ENCODE results near the gene TMPRSS12. TPM values are rescaled to one million over a fixed set of nuclear protein-coding genes. Genes with fewer than 3 reads are reported as not detected.
A peak's percentile ranks its signal among the peaks of the same experiment; 100 is the strongest.

The TMPRSS12 gene
- total RNA-seq, 1 donor from 2014 or later: not detected

DNA sequence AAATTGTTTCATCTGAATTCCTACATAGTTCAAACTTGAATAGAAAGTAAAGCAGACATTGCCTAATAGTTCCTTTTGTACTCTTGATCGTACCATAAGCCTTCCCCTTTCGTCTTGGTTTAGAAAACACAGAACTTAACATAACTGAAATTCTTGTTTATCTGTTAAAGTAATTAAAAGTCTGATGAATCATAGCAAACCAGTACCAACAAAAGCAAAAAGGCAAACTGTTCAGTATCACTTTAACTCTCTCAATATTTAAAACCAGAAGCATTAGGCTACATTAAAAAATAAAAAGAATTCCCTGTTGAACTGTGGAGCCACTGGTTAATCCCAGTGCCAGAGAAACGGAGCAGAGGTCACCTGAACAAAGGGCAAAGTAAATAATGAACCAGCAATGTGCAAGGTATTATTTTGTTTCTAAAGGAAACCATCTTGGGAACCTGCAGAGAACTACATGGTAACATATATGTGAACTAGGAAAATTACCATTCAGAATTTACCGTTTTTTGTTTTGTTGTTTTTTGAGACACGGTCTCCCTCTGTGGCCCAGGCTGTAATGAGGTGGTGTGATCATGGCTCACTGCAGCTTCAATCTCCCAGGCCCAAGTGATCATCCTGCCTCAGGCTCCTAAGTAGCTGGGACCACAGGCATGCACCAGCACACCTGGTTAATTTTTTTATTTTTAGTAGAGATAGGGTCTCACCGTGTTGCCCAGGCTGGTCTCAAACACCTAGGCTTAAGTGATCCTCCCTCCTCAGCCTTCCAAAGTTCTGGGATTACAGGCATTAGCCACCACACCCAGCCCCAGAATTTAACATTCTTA, 92.5 kb downstream of the TMPRSS12 start:
- TF ChIP-seq, protein P1, sequence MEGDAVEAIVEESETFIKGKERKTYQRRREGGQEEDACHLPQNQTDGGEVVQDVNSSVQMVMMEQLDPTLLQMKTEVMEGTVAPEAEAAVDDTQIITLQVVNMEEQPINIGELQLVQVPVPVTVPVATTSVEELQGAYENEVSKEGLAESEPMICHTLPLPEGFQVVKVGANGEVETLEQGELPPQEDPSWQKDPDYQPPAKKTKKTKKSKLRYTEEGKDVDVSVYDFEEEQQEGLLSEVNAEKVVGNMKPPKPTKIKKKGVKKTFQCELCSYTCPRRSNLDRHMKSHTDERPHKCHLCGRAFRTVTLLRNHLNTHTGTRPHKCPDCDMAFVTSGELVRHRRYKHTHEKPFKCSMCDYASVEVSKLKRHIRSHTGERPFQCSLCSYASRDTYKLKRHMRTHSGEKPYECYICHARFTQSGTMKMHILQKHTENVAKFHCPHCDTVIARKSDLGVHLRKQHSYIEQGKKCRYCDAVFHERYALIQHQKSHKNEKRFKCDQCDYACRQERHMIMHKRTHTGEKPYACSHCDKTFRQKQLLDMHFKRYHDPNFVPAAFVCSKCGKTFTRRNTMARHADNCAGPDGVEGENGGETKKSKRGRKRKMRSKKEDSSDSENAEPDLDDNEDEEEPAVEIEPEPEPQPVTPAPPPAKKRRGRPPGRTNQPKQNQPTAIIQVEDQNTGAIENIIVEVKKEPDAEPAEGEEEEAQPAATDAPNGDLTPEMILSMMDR (IDR thresholded peaks at IDR 0.05): no peak
- intact Hi-C loops (cut with DNase I): no loop called here
- no peak for DNase-seq
- Histone ChIP-seq H3K9me3 (no peaks in the 10 kb centered on the region), H3K27me3 (no peaks in the 10 kb centered on the region), H3K4me1 (peaks cover 49% of the 10 kb centered on the region), H3K36me3 (peaks cover 21% of the 10 kb centered on the region), H3K4me3 (peak overlapping the region; percentile 20), H3K27ac (peak overlapping the region; percentile 76)
- ATAC-seq: peak; percentile 66

DNA sequence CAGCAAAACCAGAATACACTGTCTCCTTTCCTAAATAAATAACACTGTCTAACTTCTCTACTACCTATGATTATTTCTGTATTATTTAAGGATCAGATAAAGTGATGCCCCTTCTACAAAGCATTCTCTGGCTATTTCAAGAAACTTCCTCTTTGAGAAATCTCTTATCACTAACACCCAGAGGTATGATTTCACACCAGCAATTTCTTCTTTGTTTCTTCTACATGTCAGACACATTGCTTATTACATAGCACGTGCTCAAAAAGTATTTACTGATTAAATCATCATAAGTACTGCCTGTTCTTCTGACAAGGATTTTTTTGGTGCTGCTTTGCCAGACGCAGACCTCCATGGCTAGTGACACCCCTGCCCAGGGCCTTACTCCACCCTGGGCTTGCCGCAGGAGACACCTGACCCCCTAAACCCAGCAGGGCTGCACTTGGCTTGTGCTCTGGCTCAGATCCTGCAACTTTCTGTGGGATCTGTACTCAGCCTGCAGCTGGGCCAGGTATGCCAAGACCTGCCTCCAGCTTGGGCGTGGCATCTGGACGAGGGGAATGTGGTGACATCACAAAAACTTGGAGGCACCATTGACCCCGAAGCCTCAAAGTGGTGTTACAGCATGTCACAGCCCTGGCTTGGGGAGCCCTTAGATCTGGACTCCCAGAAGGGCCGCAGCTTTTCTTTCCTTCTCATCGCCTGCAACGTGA, 94.2 kb downstream of the TMPRSS12 start:
- intact Hi-C loops (cut with DNase I): no loop called here
- H3K36me3 ChIP-seq: peaks cover 3% of the 10 kb centered on the region
- no peak overlapping the region for H3K4me3 ChIP-seq
- H3K27ac ChIP-seq: no peak overlapping the region
- DNase-seq (no peak), ATAC-seq (peak; percentile 40)
- no peaks in the 10 kb centered on the region for H3K9me3 ChIP-seq
- no peaks in the 10 kb centered on the region for H3K27me3 ChIP-seq
- TF ChIP-seq, protein P1 (IDR thresholded peaks at IDR 0.05): no peak
- H3K4me1 ChIP-seq: peaks cover 40% of the 10 kb centered on the region

Other genes starting within 250 kb of the TMPRSS12 start
- 36.8 TPM for gene ATF1, start 78.8 kb upstream of the TMPRSS12 start, total RNA-seq
- not detected for gene HIGD1C, start 109.6 kb downstream of the TMPRSS12 start, total RNA-seq
- 96.8 TPM for gene SLC11A2, start 183.5 kb downstream of the TMPRSS12 start, total RNA-seq
- 71.6 TPM for gene LETMD1, start 205.4 kb downstream of the TMPRSS12 start, total RNA-seq
- 34.5 TPM for gene CSRNP2, start 240.7 kb downstream of the TMPRSS12 start, total RNA-seq

Measured in upper lobe of right lung (tissue), 1 donor.